B cell (primary cell): ENCODE measurements around the gene NT5DC3.

Experiments
- EZH2 ChIP-seq: IDR thresholded peaks from 2 replicates; pipeline ENCODE4 v1.6.1; 2012; ENCODE audit warnings: borderline replicate concordance, low read depth, mild to moderate bottlenecking, moderate library complexity, low read length; ENCODE audit not compliant: insufficient read depth, poor library complexity, severe bottlenecking
- TF ChIP-seq, protein P1 (sequence below): fragments of 200-600 bp; IDR thresholded peaks from one replicate; pipeline ENCODE4 v1.8.0; 2022; ENCODE audit warnings: antibody characterized with exemption, mild to moderate bottlenecking

DNA sequence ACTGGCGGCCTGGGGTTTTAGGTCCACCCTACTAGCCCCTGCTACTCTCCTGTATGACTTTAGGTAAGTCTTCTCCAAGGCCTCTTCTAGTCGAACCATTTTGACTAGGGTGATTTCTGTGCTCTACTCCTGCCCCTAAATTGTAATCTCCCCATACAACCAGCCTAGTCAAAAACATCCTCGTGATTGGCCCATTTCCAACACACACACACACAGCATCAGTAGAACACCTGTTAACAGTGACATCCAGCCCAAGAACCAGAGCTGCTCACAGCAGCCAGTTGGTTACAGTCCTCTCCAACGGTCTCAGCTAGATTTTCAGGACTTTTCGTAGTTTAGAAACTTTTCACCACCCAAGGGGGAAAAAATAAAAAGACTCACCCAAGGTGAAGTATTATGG is 30.9 kb downstream of the NT5DC3 start:
- TF ChIP-seq, protein P1, sequence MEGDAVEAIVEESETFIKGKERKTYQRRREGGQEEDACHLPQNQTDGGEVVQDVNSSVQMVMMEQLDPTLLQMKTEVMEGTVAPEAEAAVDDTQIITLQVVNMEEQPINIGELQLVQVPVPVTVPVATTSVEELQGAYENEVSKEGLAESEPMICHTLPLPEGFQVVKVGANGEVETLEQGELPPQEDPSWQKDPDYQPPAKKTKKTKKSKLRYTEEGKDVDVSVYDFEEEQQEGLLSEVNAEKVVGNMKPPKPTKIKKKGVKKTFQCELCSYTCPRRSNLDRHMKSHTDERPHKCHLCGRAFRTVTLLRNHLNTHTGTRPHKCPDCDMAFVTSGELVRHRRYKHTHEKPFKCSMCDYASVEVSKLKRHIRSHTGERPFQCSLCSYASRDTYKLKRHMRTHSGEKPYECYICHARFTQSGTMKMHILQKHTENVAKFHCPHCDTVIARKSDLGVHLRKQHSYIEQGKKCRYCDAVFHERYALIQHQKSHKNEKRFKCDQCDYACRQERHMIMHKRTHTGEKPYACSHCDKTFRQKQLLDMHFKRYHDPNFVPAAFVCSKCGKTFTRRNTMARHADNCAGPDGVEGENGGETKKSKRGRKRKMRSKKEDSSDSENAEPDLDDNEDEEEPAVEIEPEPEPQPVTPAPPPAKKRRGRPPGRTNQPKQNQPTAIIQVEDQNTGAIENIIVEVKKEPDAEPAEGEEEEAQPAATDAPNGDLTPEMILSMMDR = no peak
- TF ChIP-seq EZH2 = no peak
